ENCODE results near the gene PLSCR5. TPM values are rescaled to one million over a fixed set of nuclear protein-coding genes. Genes with fewer than 3 reads are reported as not detected.

PLSCR5 gene
- total RNA-seq, 1 experiment from 2014 or later = not detected

DNA sequence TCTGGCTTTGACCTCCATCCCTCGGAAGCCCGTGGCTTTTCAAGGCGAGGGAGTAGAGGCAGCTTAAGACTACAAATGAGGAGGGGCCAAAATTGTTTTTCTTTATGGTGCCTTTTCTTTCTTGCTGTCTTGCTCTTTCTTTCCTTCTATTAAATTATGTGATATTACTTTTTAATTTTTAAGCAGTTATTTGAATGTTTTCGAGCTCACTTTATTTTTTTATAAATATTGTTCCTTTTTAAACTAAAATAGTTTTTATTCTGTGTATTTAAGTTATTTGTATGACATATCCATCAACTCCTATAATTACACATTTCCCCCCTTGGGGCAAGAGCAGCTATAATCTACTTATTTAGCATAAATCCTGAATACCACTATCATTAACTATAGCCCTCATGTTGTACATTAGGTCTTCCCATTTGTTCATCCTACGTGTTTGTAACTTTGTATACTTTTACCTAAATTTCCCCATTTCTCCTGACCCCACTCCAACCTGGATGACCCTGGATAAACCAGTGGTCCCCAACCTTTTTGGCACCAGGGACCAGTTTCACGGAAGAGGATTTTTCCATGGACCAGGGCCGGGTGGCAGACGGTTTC lies 60.1 kb downstream of the PLSCR5 start:
- DNase-seq (ENCODE audit: low read depth) = no peak

DNA sequence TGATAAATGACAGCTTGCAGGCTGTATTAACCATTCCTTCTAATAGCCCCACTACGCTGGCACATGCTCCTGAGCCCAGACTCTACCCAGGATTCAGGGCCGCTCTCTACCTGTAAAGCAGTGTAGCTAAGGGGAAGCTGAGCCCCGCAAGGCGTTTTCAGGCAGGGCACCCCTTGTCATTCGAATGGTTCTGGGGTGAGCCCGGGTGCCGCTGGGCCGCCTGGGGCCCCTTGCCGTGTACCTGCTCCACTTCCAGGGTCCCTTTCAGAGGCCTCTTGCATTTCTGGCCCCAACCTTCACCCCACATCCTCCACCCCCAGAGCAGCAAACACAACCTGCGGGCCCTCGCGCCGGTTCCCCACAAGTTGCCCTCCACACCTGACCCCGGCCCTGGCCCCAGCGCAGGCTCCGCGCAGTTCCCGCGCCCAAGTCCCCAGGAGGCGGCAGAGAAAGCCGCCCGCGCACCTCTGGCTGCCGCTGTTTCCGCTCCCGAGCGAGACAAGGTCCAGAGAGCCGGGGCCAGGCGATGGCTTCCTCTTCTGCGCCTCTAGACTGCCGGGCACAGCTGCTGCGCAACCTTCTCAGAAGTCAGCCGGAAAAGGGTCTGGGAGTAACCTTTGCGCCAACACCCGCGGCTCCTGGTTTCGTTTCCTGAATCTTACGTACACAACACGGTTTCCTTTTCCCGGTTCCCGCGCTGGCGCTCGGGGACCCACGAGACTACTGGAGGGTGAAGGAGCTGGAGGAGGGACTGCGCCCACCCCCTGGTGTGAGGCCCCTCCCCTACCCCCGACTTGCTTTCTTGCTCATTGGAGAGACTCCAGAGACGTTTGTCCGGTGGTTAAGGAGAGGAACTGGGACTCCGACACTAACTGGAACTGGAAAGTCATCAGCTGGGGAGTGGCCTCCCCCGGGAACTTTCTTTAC lies 60.9 kb downstream of the PLSCR5 start, which contains the start of gene PLSCR1:
Gene PLSCR1, minus strand, starts transcription at position 606 of the 927 bp plus-strand sequence. CDS start 8,055 bp downstream, outside the sequence.
- DNase-seq (ENCODE audit: low read depth) = peak; percentile 99

DNA sequence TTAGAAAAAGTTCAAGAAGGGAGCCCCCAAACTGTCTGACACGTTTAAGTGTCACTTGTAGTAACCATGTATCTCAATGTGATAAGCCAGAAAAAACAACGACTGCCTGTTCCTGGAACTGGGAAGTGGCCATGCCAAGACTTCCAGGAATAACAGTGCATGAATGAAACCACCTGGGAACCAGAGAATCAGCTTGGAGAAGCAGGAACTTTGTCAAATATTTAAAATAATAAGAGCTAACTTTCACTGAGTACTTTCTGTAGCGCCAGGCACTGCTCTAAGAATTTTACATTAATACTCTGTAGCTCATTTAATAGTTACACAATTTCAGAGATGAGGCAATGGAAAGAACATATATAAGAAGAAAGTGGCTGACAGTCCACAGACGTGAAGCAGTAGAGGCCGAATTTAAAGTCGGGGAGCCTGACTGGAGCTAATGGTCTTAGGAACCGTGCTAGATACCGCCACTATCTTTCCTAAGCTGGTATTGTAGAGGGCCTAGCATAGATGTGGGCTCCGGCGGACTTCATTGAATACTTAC lies 61.6 kb downstream of the PLSCR5 start:
- DNase-seq (ENCODE audit: low read depth) = peak; percentile 32

DNA sequence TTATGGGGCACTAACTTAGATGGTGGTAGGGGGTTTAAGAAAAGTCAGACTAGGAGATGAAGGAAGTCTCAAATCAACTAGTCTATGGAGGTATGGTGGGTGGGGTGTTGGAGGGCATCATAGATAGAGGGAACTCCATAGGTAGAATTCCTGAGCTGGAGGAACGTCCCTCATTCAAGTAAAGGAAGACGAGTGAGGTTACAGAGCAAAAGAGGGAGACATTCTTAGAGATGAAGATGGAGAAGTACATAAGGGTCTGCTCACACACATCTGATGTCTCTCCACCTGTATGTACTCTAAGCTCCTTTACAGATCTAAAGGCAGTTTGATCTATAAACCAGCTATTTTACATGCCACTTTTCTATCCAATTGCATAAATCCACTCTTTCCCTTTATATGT lies 62.2 kb downstream of the PLSCR5 start:
- DNase-seq (ENCODE audit: low read depth) = no peak

DNA sequence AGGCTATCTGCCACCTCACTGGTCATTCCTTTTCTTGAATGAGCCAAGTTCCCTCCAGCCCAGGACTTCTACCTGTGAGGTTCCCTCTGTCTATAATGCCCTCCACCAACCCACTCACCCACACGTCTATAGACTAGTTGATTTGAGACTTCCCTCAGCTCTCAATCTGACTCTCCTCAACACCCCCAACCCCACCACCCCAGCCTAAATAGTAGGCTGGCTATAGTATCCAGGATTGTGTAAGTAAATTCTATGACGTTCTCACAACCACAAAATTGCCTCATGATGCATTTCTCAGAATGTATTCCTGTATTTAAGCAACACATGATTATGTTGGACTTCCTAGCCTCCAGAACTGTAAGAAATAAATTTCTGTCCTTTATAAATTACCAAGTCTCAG lies 63.0 kb downstream of the PLSCR5 start:
- DNase-seq (ENCODE audit: low read depth) = no peak

DNA sequence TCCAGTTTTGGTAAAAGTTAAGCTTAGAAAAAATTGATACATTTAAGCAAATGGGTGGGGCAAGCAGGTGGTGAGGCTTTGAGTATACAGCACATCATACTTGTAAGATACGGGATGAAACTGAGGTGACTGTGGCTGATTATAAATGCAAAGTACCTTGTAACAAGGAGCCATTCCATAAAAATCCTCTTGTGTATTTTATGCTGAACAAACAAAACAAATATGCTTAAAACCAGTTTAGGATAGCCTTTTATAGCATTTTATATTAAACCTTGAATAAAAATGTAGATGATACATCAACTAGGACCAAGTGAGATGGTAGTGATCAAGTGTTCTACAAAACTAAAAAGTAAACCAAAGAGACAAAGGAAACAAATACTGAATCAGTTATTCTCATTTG lies 64.2 kb downstream of the PLSCR5 start:
- no peak for DNase-seq (ENCODE audit: low read depth)

DNA sequence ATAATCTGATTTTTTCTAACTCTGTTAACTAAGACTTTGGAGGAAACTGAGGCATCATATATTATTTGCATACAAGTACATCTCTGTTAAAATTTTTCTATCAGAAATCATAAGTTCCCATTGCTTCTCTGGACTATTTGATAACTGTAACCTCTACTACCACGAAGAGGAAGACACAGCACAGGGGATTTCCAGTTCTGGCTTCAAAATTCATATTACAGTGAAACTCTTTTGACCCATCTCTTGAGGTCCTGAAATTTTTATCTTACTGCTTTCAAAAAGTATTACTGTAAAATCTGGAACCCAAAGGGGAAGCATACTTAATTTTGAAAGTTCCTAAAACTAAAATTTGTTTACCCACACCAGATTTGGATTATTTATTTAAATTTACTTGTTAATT lies 64.9 kb downstream of the PLSCR5 start:
- no peak for DNase-seq (ENCODE audit: low read depth)

DNA sequence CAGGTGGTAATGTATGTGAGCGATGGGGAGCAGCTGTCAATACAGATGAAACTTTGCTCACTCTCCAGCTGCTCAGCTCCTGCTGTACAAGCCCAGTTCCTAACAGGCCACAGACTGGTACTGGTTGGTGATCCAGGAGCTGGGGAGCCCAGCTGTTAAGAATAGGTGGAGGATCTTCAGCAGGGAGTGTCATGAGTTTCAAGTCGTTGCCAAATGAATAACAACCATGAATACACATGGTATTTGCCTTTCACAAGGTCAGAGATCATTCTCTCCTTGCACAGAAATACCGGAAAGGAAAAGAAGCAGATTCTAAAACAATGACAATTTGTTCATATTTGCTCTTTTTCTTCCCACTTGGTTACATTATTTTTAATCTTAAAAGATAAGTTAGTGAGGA lies 65.8 kb downstream of the PLSCR5 start:
- no peak for DNase-seq (ENCODE audit: low read depth)

DNA sequence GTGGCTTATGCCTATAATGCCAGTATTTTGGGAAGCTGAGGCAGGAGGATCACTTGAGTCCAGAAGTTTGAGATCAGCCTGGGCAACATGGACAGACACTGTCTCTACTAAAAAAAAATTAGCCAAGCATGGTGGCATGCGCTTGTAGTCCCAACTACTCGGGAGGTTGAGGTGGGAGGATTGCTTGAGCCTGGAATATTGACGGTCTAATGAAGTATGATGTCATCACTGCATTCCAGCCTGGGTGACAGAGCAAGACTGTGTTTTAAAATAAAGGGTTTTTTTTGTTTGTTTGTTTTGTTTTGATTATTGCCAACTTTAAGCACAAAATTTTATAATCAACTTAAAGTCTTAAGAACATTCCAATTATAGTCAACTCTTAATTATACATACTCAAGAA lies 67.5 kb downstream of the PLSCR5 start:
- DNase-seq (ENCODE audit: low read depth) = no peak

DNA sequence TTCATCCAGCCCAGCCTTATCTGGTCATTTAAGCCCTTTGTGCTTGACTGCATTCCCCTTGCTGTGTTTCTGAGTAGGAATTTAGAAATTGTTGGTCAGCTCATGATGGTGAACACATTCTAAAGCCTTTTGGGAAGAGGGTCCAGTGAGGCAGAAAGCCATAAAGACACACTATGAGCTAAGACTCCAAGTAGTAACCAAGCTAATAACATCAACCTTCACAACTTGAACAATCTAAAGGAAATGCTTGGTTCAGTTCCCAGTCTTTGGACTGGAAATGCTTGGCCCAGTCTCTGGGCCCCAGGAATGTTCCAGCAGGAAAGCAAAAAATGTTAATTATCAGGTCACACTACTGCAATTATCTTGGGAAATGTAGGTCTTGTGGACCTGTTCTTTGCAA lies 68.5 kb downstream of the PLSCR5 start:
- no peak for DNase-seq (ENCODE audit: low read depth)

Small RNA genes lying within 50 kb of the gene (small RNA-seq; reads per million reads assigned to genes)
- gene RNU6-428P = not detected

Other genes starting within 250 kb of the PLSCR5 start
- not detected in 2 replicates for gene PLSCR2, start 135.8 kb downstream of the PLSCR5 start, total RNA-seq (2014; rRNA removed; shearing (Covaris generic))
- 90.5 and 110 TPM in 2 replicates for gene PLSCR1, start 60.7 kb downstream of the PLSCR5 start, total RNA-seq (2014; rRNA removed; shearing (Covaris generic))

All from HT1080 (cell line).